ENCODE results near the gene NAP1L5.

NAP1L5 gene

GRCh38 chr4:88722828-88723227 is 25.2 kb upstream of the NAP1L5 start:
- Histone ChIP-seq H3K27ac (ENCODE audit: low read depth, low read length, severe bottlenecking) (no peak overlapping the region), H3K4me3 (ENCODE audit: extremely low read depth, insufficient read depth, low read length, poor library complexity, severe bottlenecking) (no peak overlapping the region), H3K36me3 (ENCODE audit: control insufficient read depth, insufficient read depth, low read length) (peaks cover 9% of the 10 kb centered on the region), H3K4me1 (ENCODE audit: control insufficient read depth, insufficient read depth, low read length, poor library complexity, severe bottlenecking) (no peaks in the 10 kb centered on the region), H3K9me3 (ENCODE audit: control insufficient read depth, low read length) (peaks cover 4% of the 10 kb centered on the region)
- WGBS, 2 experiments (ENCODE audit: insufficient coverage in 2 of 2), result 100% methylated on average over 2 of the region's 2 CpGs; no CpG with 5 or more reads in 1 of the 2 experiments

GRCh38 chr4:88722276-88722780 is 24.7 kb upstream of the NAP1L5 start:
- Histone ChIP-seq H3K27ac (ENCODE audit: low read depth, low read length, severe bottlenecking) (no peak overlapping the region), H3K36me3 (ENCODE audit: control insufficient read depth, insufficient read depth, low read length) (peaks cover 4% of the 10 kb centered on the region), H3K4me3 (ENCODE audit: extremely low read depth, insufficient read depth, low read length, poor library complexity, severe bottlenecking) (no peak overlapping the region), H3K9me3 (ENCODE audit: control insufficient read depth, low read length) (peaks cover 7% of the 10 kb centered on the region), H3K4me1 (ENCODE audit: control insufficient read depth, insufficient read depth, low read length, poor library complexity, severe bottlenecking) (no peaks in the 10 kb centered on the region)
- 84 to 95% methylated on average over 5 to 7 of the region's 10 CpGs for WGBS, 2 experiments (ENCODE audit: insufficient coverage in 2 of 2)

GRCh38 chr4:88720451-88721428 is 23.1 kb upstream of the NAP1L5 start:
- Histone ChIP-seq H3K9me3 (ENCODE audit: control insufficient read depth, low read length) (peaks cover 13% of the 10 kb centered on the region), H3K4me3 (ENCODE audit: extremely low read depth, insufficient read depth, low read length, poor library complexity, severe bottlenecking) (no peak overlapping the region), H3K27ac (ENCODE audit: low read depth, low read length, severe bottlenecking) (no peak overlapping the region), H3K36me3 (ENCODE audit: control insufficient read depth, insufficient read depth, low read length) (peaks cover 3% of the 10 kb centered on the region), H3K4me1 (ENCODE audit: control insufficient read depth, insufficient read depth, low read length, poor library complexity, severe bottlenecking) (no peaks in the 10 kb centered on the region)
- WGBS, 2 experiments (ENCODE audit: insufficient coverage in 2 of 2), result 92 to 93% methylated on average over 6 to 9 of the region's 10 CpGs

GRCh38 chr4:88719381-88719780 is 21.8 kb upstream of the NAP1L5 start:
- Histone ChIP-seq H3K27ac (ENCODE audit: low read depth, low read length, severe bottlenecking) (no peak overlapping the region), H3K9me3 (ENCODE audit: control insufficient read depth, low read length) (peaks cover 13% of the 10 kb centered on the region), H3K4me1 (ENCODE audit: control insufficient read depth, insufficient read depth, low read length, poor library complexity, severe bottlenecking) (no peaks in the 10 kb centered on the region), H3K4me3 (ENCODE audit: extremely low read depth, insufficient read depth, low read length, poor library complexity, severe bottlenecking) (no peak overlapping the region), H3K36me3 (ENCODE audit: control insufficient read depth, insufficient read depth, low read length) (peaks cover 3% of the 10 kb centered on the region)
- 100% methylated on average over 1 of the region's 1 CpG; no CpG with 5 or more reads in 1 of the 2 experiments for WGBS, 2 experiments (ENCODE audit: insufficient coverage in 2 of 2)

GRCh38 chr4:88718098-88718497 is 20.5 kb upstream of the NAP1L5 start:
- WGBS, 2 experiments (ENCODE audit: insufficient coverage in 2 of 2), result 78 to 92% methylated on average over 3 to 4 of the region's 5 CpGs
- H3K9me3 ChIP-seq (ENCODE audit: control insufficient read depth, low read length), result peaks cover 13% of the 10 kb centered on the region
- no peaks in the 10 kb centered on the region for H3K4me1 ChIP-seq (ENCODE audit: control insufficient read depth, insufficient read depth, low read length, poor library complexity, severe bottlenecking)
- no peak overlapping the region for H3K4me3 ChIP-seq (ENCODE audit: extremely low read depth, insufficient read depth, low read length, poor library complexity, severe bottlenecking)
- peaks cover 3% of the 10 kb centered on the region for H3K36me3 ChIP-seq (ENCODE audit: control insufficient read depth, insufficient read depth, low read length)
- H3K27ac ChIP-seq (ENCODE audit: low read depth, low read length, severe bottlenecking), result no peak overlapping the region

GRCh38 chr4:88713782-88714181 is 16.2 kb upstream of the NAP1L5 start:
- H3K4me1 ChIP-seq (ENCODE audit: control insufficient read depth, insufficient read depth, low read length, poor library complexity, severe bottlenecking), result no peaks in the 10 kb centered on the region
- 67 to 100% methylated on average over 1 of the region's 1 CpG for WGBS, 2 experiments (ENCODE audit: insufficient coverage in 2 of 2)
- peaks cover 3% of the 10 kb centered on the region for H3K36me3 ChIP-seq (ENCODE audit: control insufficient read depth, insufficient read depth, low read length)
- H3K27ac ChIP-seq (ENCODE audit: low read depth, low read length, severe bottlenecking), result no peak overlapping the region
- peaks cover 13% of the 10 kb centered on the region for H3K9me3 ChIP-seq (ENCODE audit: control insufficient read depth, low read length)
- H3K4me3 ChIP-seq (ENCODE audit: extremely low read depth, insufficient read depth, low read length, poor library complexity, severe bottlenecking), result no peak overlapping the region

- WGBS, 2 experiments (ENCODE audit: insufficient coverage in 2 of 2), result no CpG with 5 or more reads among the region's 1 CpG
Observed at GRCh38 chr4:88709989-88710388, 12.4 kb upstream of the NAP1L5 start.

GRCh38 chr4:88706574-88706973 is 8.9 kb upstream of the NAP1L5 start:
- WGBS, 2 experiments (ENCODE audit: insufficient coverage in 2 of 2), result 70 to 72% methylated on average over 5 to 8 of the region's 9 CpGs

More at GRCh38 chr4:88709989-88710388, 12.4 kb upstream of the NAP1L5 start:
- Histone ChIP-seq H3K27ac (ENCODE audit: low read depth, low read length, severe bottlenecking) (no peak overlapping the region), H3K36me3 (ENCODE audit: control insufficient read depth, insufficient read depth, low read length) (no peaks in the 10 kb centered on the region), H3K4me3 (ENCODE audit: extremely low read depth, insufficient read depth, low read length, poor library complexity, severe bottlenecking) (no peak overlapping the region), H3K4me1 (ENCODE audit: control insufficient read depth, insufficient read depth, low read length, poor library complexity, severe bottlenecking) (peaks cover 4% of the 10 kb centered on the region), H3K9me3 (ENCODE audit: control insufficient read depth, low read length) (no peaks in the 10 kb centered on the region)

GRCh38 chr4:88705805-88706492 is 8.3 kb upstream of the NAP1L5 start:
- Histone ChIP-seq H3K4me3 (ENCODE audit: extremely low read depth, insufficient read depth, low read length, poor library complexity, severe bottlenecking) (no peak overlapping the region), H3K27ac (ENCODE audit: low read depth, low read length, severe bottlenecking) (no peak overlapping the region), H3K4me1 (ENCODE audit: control insufficient read depth, insufficient read depth, low read length, poor library complexity, severe bottlenecking) (peaks cover 4% of the 10 kb centered on the region), H3K36me3 (ENCODE audit: control insufficient read depth, insufficient read depth, low read length) (no peaks in the 10 kb centered on the region), H3K9me3 (ENCODE audit: control insufficient read depth, low read length) (no peaks in the 10 kb centered on the region)
- 75 to 92% methylated on average over 3 of the region's 3 CpGs for WGBS, 2 experiments (ENCODE audit: insufficient coverage in 2 of 2)

More at GRCh38 chr4:88706574-88706973, 8.9 kb upstream of the NAP1L5 start:
- H3K4me1 ChIP-seq (ENCODE audit: control insufficient read depth, insufficient read depth, low read length, poor library complexity, severe bottlenecking), result peaks cover 4% of the 10 kb centered on the region
- H3K9me3 ChIP-seq (ENCODE audit: control insufficient read depth, low read length), result no peaks in the 10 kb centered on the region
- no peaks in the 10 kb centered on the region for H3K36me3 ChIP-seq (ENCODE audit: control insufficient read depth, insufficient read depth, low read length)
- no peak overlapping the region for H3K4me3 ChIP-seq (ENCODE audit: extremely low read depth, insufficient read depth, low read length, poor library complexity, severe bottlenecking)
- no peak overlapping the region for H3K27ac ChIP-seq (ENCODE audit: low read depth, low read length, severe bottlenecking)

- Histone ChIP-seq H3K36me3 (ENCODE audit: control insufficient read depth, insufficient read depth, low read length) (no peaks in the 10 kb centered on the region), H3K27ac (ENCODE audit: low read depth, low read length, severe bottlenecking) (no peak overlapping the region), H3K9me3 (ENCODE audit: control insufficient read depth, low read length) (no peaks in the 10 kb centered on the region), H3K4me3 (ENCODE audit: extremely low read depth, insufficient read depth, low read length, poor library complexity, severe bottlenecking) (no peak overlapping the region), H3K4me1 (ENCODE audit: control insufficient read depth, insufficient read depth, low read length, poor library complexity, severe bottlenecking) (peaks cover 4% of the 10 kb centered on the region)
Observed at GRCh38 chr4:88705223-88705622, 7.6 kb upstream of the NAP1L5 start.

All from mesodermal cell (in vitro differentiated cells).